ENCODE measurements around the gene TRDN.

GRCh38 chr6:123594776-123595175, 42.0 kb downstream of the TRDN start:
- TF ChIP-seq, protein P1, sequence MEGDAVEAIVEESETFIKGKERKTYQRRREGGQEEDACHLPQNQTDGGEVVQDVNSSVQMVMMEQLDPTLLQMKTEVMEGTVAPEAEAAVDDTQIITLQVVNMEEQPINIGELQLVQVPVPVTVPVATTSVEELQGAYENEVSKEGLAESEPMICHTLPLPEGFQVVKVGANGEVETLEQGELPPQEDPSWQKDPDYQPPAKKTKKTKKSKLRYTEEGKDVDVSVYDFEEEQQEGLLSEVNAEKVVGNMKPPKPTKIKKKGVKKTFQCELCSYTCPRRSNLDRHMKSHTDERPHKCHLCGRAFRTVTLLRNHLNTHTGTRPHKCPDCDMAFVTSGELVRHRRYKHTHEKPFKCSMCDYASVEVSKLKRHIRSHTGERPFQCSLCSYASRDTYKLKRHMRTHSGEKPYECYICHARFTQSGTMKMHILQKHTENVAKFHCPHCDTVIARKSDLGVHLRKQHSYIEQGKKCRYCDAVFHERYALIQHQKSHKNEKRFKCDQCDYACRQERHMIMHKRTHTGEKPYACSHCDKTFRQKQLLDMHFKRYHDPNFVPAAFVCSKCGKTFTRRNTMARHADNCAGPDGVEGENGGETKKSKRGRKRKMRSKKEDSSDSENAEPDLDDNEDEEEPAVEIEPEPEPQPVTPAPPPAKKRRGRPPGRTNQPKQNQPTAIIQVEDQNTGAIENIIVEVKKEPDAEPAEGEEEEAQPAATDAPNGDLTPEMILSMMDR (IDR thresholded peaks at IDR 0.05; ENCODE audit: borderline replicate concordance, extremely low read depth, low read length, poor library complexity, severe bottlenecking), result no peak
- no peak for TF ChIP-seq EZH2 (IDR thresholded peaks at IDR 0.05; ENCODE audit: borderline replicate concordance, low read depth, low read length, severe bottlenecking)
